Cardiac muscle cell (in vitro differentiated cells and primary cell): ENCODE results near the gene KLHL15. TPM values are rescaled to one million over a fixed set of nuclear protein-coding genes. Genes with fewer than 3 reads are reported as not detected.
A peak's percentile ranks its signal among the peaks of the same experiment; 100 is the strongest.

Experiments used
- DNase-seq, 2 donors: peaks; one replicate each; pipeline versions ENCODE4 v3.0.0 to v3.0.0-alpha.2; 2010 to 2017; ENCODE audit warnings: low read depth in 1 of 2, low spot score in 1 of 2
- H3K27ac ChIP-seq: fragments of 200-600 bp; sonication (generic); 2 replicates; pipeline ENCODE4 v1.5.1; 2016
- H3K27me3 ChIP-seq: fragments of 200-600 bp; sonication (generic); 2 replicates; pipeline ENCODE4 v1.6.0; 2016; ENCODE audit warnings: control low read depth
- H3K36me3 ChIP-seq: fragments of 200-600 bp; sonication (generic); 2 replicates; pipeline ENCODE4 v1.5.1; 2016; ENCODE audit warnings: control low read depth
- H3K4me1 ChIP-seq: fragments of 200-600 bp; sonication (generic); 2 replicates; pipeline ENCODE4 v1.8.1; 2017; ENCODE audit warnings: low read depth, mild to moderate bottlenecking, mixed run types
- H3K4me3 ChIP-seq: fragments of 200-600 bp; sonication (generic); 2 replicates; pipeline ENCODE4 v1.5.1; 2016; ENCODE audit warnings: mild to moderate bottlenecking
- H3K9me3 ChIP-seq: fragments of 200-600 bp; sonication (generic); 2 replicates; pipeline ENCODE4 v1.5.1; 2017; ENCODE audit warnings: low read depth, mild to moderate bottlenecking, control low read depth
- polyA plus RNA-seq: library from polyadenylated mRNA; unstranded; fragments of >200 nt; fragmentation: Nextera tagmentation; extraction: Ambion mirVana; gene quantifications from 2 replicates; pipeline ENCODE4 v1.2.1, GENCODE V29; 2016
- total RNA-seq: library from RNA; depleted of rRNA; stranded (reverse); fragments of >200 nt; gene quantifications from 2 replicates; pipeline ENCODE4 v1.2.3, GENCODE V29; 2016
- TF ChIP-seq, protein P1 (sequence below): IDR thresholded peaks from 2 replicates; pipeline ENCODE4 v1.5.1; 2012; ENCODE audit warnings: low read depth, mild to moderate bottlenecking, low read length

Gene KLHL15
- total and polyA plus RNA-seq, 2 experiments from 2014 or later = 3.5 to 15.8 TPM

DNA sequence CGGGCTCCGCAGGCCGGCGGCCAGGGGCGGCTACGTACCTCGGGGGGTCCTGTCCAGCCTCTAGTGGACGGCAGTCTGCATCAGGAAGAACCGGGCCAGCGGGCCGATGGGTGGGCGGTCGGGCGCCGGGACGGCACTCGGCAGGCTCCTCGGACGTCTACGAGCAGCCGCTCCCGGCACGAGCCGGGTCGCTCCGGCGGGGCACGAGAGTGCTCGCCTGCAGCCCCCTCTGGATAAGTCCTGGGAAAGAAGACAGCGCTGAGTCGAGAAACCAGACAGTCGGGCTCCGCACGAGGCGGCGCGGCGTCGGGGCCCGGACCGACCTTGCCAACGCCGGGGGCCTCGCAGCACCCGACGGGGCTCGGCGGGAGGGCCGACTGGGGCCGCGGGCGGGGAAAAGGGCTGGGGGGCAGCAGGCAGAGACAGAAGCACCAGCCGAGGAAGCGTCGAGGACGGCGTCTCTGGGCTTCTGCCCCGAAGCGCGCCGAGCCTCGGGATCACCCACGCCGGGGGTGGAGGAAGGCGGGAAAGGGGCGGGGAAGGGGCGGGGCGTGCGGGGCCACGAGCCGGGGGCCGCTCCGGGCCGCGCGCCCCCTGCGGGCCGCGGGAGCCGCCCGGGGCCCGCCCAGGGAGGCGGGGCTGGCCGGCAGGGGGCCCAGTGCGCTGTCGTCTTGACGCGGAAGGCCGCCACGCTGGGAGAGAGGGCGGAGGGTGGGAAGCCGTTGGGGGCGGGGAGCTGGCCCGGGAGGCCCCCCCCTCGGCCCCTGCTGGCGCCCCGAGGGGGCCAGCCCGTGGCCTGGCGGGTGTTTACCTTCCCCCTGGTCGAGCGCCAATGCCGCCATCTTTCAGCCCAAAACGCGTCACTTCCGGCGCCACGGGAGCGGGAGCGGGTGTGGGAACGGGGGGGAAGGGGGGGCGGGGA lies 1.9 kb downstream of the KLHL15 start:
- TF ChIP-seq, protein P1, sequence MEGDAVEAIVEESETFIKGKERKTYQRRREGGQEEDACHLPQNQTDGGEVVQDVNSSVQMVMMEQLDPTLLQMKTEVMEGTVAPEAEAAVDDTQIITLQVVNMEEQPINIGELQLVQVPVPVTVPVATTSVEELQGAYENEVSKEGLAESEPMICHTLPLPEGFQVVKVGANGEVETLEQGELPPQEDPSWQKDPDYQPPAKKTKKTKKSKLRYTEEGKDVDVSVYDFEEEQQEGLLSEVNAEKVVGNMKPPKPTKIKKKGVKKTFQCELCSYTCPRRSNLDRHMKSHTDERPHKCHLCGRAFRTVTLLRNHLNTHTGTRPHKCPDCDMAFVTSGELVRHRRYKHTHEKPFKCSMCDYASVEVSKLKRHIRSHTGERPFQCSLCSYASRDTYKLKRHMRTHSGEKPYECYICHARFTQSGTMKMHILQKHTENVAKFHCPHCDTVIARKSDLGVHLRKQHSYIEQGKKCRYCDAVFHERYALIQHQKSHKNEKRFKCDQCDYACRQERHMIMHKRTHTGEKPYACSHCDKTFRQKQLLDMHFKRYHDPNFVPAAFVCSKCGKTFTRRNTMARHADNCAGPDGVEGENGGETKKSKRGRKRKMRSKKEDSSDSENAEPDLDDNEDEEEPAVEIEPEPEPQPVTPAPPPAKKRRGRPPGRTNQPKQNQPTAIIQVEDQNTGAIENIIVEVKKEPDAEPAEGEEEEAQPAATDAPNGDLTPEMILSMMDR = no peak
- peak overlapping the region; percentile 73 for H3K4me3 ChIP-seq
- H3K27me3 ChIP-seq = no peaks in the 10 kb centered on the region

DNA sequence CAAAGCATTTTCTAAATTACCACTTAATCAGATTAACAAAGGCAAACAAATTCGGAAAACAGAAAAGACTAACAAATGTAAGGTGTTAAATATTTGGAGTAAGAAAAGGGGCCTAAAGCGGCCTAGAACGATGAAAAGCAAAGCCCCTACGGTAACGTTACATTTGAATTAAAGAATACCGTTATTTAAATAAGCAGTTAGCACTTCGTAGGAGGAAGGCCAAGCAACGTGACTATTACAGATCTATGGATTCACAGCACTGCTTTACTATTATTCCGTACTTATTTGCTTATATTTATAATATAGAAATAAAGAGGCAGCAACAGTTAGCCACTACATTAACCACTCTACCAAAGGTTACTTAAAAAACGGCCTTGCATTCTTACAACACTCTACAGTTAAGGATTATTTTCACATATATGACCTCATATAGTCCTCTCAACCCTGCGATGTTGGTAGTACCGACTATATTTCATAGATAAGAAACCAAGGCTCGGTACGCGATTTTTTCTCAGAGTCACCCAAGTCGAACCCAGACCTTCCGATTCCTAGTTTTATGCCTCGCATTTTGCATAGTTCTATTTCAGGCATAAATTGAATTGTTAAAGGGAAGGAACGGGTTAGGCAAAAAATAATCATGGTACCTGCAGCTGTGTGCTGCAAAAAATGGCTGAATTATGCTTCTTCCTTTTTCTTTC lies 2.9 kb downstream of the KLHL15 start:
- H3K36me3 ChIP-seq = no peaks in the 10 kb centered on the region
- H3K27me3 ChIP-seq = no peaks in the 10 kb centered on the region
- H3K9me3 ChIP-seq = no peaks in the 10 kb centered on the region
- TF ChIP-seq, protein P1 = no peak
- peaks cover 24% of the 10 kb centered on the region for H3K4me1 ChIP-seq
- peak; percentile 22 to 38 for DNase-seq
- H3K4me3 ChIP-seq = peak overlapping the region; percentile 73
- peak overlapping the region; percentile 100 for H3K27ac ChIP-seq

More for the DNA sequence above, 1.9 kb downstream of the KLHL15 start:
- Histone ChIP-seq H3K36me3 (no peaks in the 10 kb centered on the region), H3K4me1 (peaks cover 15% of the 10 kb centered on the region), H3K9me3 (no peaks in the 10 kb centered on the region), H3K27ac (peak overlapping the region; percentile 100)
- DNase-seq = peak; percentile 96

DNA sequence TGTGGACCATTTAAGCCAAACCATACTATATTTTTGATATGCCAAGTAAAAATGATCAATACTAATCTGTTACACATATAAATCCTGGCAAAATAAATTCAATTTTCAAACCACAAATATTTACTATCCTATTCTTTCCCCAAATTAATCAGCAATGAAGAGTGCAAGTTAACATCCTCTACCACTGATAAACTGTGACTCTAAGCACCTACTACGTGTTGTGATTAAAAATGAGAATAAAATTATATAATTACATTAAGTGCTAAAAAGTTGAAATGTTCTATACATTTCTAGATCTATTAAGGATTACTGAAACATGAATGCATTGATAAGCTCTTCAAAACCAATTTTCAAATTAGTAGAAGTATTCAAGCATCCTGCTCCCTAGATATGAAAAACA lies 3.4 kb downstream of the KLHL15 start:
- TF ChIP-seq, protein P1 = no peak
- DNase-seq = no peak
- H3K9me3 ChIP-seq = no peaks in the 10 kb centered on the region
- peak overlapping the region; percentile 100 for H3K27ac ChIP-seq
- H3K36me3 ChIP-seq = no peaks in the 10 kb centered on the region
- H3K4me1 ChIP-seq = peaks cover 26% of the 10 kb centered on the region
- peak overlapping the region; percentile 73 for H3K4me3 ChIP-seq
- no peaks in the 10 kb centered on the region for H3K27me3 ChIP-seq

DNA sequence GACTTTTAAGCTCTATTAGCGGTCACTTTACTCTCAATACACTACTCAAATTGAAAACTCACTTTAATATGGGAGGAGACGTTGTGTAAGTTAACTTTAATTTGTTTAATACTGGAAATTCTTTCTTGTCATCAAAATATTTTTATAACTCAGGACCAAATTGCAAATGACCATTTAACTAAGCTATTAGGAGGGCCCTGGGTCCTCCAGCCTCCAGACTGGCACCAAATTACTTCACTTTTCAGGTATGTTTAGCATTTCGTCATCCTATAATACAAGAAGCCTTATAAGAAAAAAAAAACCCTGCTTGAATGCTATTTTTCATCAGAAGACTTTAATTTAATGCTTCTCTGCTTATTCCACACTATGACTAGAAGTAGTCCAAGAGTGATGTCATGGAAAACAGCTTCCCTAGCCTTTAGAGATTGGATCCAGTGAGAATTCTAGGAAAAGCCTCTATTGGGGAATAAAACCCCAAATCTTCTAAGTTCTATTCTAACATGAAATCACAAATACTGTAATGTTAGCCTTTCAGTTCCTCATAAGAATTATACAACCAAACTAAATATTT lies 6.6 kb downstream of the KLHL15 start:
- H3K9me3 ChIP-seq = no peaks in the 10 kb centered on the region
- H3K36me3 ChIP-seq = no peaks in the 10 kb centered on the region
- H3K27me3 ChIP-seq = no peaks in the 10 kb centered on the region
- H3K27ac ChIP-seq = peak overlapping the region; percentile 40
- TF ChIP-seq, protein P1 = no peak
- H3K4me1 ChIP-seq = peaks cover 20% of the 10 kb centered on the region
- peak in 1 of 2 donors; percentile 15 for DNase-seq
- no peak overlapping the region for H3K4me3 ChIP-seq

DNA sequence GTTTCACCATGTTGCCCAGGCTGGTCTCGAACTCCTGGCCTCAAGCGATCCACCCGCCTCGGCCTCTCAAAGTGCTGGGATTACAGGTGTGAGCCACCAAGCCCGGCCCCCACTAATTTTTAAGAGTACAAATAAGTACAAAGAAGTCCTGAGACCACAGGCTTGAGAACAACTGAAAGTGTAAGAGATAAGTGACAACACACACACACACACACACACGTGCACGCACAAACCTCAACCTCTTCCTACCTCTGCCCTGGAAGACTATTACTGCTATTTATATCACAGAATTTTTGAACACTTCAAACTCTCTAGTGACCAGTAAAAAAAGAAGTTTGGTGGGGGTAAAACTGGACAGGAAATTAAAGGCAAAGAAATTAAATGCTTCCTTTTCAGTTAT lies 7.5 kb downstream of the KLHL15 start:
- Histone ChIP-seq H3K36me3 (no peaks in the 10 kb centered on the region), H3K4me3 (no peak overlapping the region), H3K9me3 (no peaks in the 10 kb centered on the region), H3K27me3 (no peaks in the 10 kb centered on the region), H3K27ac (peak overlapping the region; percentile 40), H3K4me1 (peaks cover 30% of the 10 kb centered on the region)
- TF ChIP-seq, protein P1 = no peak
- DNase-seq = peak in 1 of 2 donors; percentile 32
